Epithelial cell of proximal tubule (primary cell): ENCODE results near the gene RBM15. TPM values are rescaled to one million over a fixed set of nuclear protein-coding genes. Genes with fewer than 3 reads are reported as not detected.

Source experiments
- DNase-seq: peaks from one replicate; pipeline ENCODE4 v3.0.0-alpha.2; 2011; ENCODE audit warnings: low read depth
- H3K4me3 ChIP-seq: 2 replicates; pipeline ENCODE4 v1.5.1; 2011; ENCODE audit warnings: low read depth, mild to moderate bottlenecking, low read length
- CTCF ChIP-seq: conservative IDR thresholded peaks from 2 replicates; pipeline ENCODE4 v1.5.1; 2012; ENCODE audit warnings: low read depth, mild to moderate bottlenecking, low read length
- total RNA-seq: library from RNA; depleted of rRNA; stranded (reverse); fragments of >200 nt; gene quantifications from 2 replicates; pipeline ENCODE4 v1.2.3, GENCODE V29; 2015

RBM15 gene
- total RNA-seq, 1 donor from 2014 or later, result 19.9 TPM

- DNase-seq, result no peak
- H3K4me3 ChIP-seq, result no peak overlapping the region
- no peak for TF ChIP-seq CTCF
Measured at GRCh38 chr1:110347182-110347893, 8.2 kb downstream of the RBM15 start.

DNA sequence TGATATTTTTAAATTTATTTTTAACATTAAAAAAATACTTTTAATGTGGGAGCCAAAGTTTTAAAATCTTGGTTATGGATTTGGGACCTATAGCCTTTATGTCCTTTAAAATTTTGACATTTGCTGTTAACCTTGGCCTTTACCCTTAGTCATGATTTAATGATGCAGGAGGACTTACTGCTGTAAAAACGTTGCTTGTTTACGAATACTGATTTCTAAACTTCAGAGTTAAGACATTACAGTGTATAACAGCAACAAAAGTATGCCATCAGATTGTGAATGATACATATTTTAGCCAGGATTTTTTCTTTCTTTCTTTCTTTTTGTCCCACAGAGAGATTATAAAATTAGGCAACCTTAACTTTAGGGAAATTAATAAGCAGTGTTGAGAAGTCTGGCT is 8.9 kb downstream of the RBM15 start:
- H3K4me3 ChIP-seq, result no peak overlapping the region
- DNase-seq, result no peak
- TF ChIP-seq CTCF, result no peak

DNA sequence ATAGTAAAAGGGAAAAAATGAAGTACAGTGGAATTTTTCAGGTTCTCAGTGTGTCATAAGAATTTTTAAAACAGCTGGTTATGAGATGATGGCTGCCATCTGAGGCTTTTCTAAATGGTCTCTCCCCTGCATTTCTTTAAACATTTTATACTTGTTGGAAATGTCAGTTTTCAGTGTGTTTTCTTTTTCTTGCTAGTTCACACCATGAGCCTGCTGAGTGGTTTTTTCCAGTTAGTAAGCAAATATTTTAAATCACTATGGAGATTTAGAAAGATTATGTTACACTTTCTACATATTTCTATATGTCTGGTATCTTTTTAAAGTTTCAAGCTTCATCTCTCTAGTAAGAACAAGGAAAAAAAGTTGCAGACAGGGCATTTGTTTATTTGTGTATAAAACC is 9.6 kb downstream of the RBM15 start:
- H3K4me3 ChIP-seq, result no peak overlapping the region
- no peak for TF ChIP-seq CTCF
- no peak for DNase-seq

GRCh38 chr1:110350360-110350759 is 11.2 kb downstream of the RBM15 start:
- no peak overlapping the region for H3K4me3 ChIP-seq
- DNase-seq, result no peak
- TF ChIP-seq CTCF, result no peak

DNA sequence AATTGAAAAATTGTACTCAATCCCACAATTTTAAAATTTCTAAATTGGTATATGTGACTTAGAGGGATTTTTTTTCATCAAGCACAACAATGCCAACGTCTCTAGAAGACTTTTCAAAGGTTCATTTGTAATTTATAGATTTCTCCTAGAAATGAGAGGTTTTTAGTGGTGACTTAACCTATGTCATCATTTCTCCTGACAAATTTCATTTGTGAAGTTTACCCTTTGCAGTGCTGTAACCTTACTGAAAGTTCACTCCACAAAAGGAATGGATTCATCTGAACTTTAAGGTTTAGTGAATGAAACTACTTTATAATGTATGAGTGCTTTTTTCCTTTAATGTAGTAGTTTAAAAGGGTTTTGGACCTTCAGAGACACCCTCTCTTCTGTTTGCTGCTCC is 16.1 kb downstream of the RBM15 start:
- TF ChIP-seq CTCF, result no peak
- no peak overlapping the region for H3K4me3 ChIP-seq
- no peak for DNase-seq

DNA sequence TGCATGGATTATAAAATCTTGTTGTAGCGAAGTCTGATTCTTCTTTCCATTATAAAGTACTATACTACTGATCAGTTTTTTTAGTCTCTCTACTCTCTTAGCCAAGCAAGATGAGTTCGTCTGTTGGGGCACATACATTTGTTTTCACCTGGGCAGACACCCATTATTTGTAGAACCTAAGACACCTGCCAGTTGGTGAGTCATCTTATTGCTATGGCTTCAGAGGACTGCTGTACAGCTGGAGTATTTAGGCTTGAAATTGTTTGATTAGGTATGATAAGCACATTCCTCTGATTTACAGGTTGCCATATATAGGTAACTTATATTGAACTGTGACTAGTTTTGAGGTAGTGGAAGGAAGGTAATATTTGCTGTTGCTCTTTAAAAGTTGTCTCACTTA is 17.2 kb downstream of the RBM15 start:
- no peak for TF ChIP-seq CTCF
- H3K4me3 ChIP-seq, result no peak overlapping the region
- no peak for DNase-seq

GRCh38 chr1:110360431-110360830 is 21.3 kb downstream of the RBM15 start:
- H3K4me3 ChIP-seq, result no peak overlapping the region
- DNase-seq, result no peak
- TF ChIP-seq CTCF, result no peak
